ENCODE data around the gene ACTR1B.

The ACTR1B gene

GRCh38 chr2:97660044-97660774 lies 3.6 kb downstream of the ACTR1B start:
- Histone ChIP-seq H3K56ac (ENCODE audit: low read length) (no peak overlapping the region), H3K27ac (ENCODE audit: low read depth, low read length) (no peak overlapping the region), H2BK120ac (ENCODE audit: low read depth, low read length) (no peak overlapping the region), H3K9ac (ENCODE audit: low read length) (no peak overlapping the region), H3K23ac (ENCODE audit: low read length) (no peak overlapping the region), H2BK5ac (ENCODE audit: low read length) (no peak overlapping the region), H2AK5ac (ENCODE audit: low read length) (no peak overlapping the region), H3K79me2 (ENCODE audit: control insufficient read depth, insufficient read depth, low read length) (peaks cover 14% of the 10 kb centered on the region), H3K27me3 (ENCODE audit: insufficient read depth, low read length, poor library complexity) (no peaks in the 10 kb centered on the region), H3K4me2 (ENCODE audit: low read length) (no peak overlapping the region), H3K79me1 (ENCODE audit: low read length) (peaks cover 17% of the 10 kb centered on the region), H3K4ac (ENCODE audit: low read depth, low read length) (no peak overlapping the region), H2BK15ac (replicated peaks; ENCODE audit: low read depth) (no peak overlapping the region), H3K4me1 (ENCODE audit: control insufficient read depth, low read depth, low read length) (peaks cover 10% of the 10 kb centered on the region), H3K36me3 (ENCODE audit: control insufficient read depth, insufficient read depth, low read length) (peaks cover 2% of the 10 kb centered on the region), H4K8ac (ENCODE audit: low read depth, low read length) (no peak overlapping the region), H3K18ac (ENCODE audit: low read length) (no peak overlapping the region), H3K4me3 (ENCODE audit: low read length) (no peak overlapping the region), H4K5ac (ENCODE audit: low read length) (no peak overlapping the region)
- no CpG with 5 or more reads among the region's 20 CpGs for WGBS (ENCODE audit: extremely low coverage, insufficient coverage, low lambda C conversion rate)
- DNase-seq: no peak

- no peak for DNase-seq
- Histone ChIP-seq H4K8ac (ENCODE audit: low read depth, low read length) (no peak overlapping the region), H3K4me1 (ENCODE audit: control insufficient read depth, low read depth, low read length) (peaks cover 7% of the 10 kb centered on the region), H3K4ac (ENCODE audit: low read depth, low read length) (no peak overlapping the region), H2BK15ac (replicated peaks; ENCODE audit: low read depth) (no peak overlapping the region), H3K79me2 (ENCODE audit: control insufficient read depth, insufficient read depth, low read length) (peaks cover 14% of the 10 kb centered on the region), H3K56ac (ENCODE audit: low read length) (no peak overlapping the region), H2BK5ac (ENCODE audit: low read length) (no peak overlapping the region), H3K27me3 (ENCODE audit: insufficient read depth, low read length, poor library complexity) (no peaks in the 10 kb centered on the region), H3K79me1 (ENCODE audit: low read length) (peaks cover 17% of the 10 kb centered on the region), H4K5ac (ENCODE audit: low read length) (no peak overlapping the region), H3K4me2 (ENCODE audit: low read length) (no peak overlapping the region), H3K23ac (ENCODE audit: low read length) (no peak overlapping the region), H3K18ac (ENCODE audit: low read length) (no peak overlapping the region), H3K4me3 (ENCODE audit: low read length) (no peak overlapping the region), H3K27ac (ENCODE audit: low read depth, low read length) (no peak overlapping the region), H2BK120ac (ENCODE audit: low read depth, low read length) (no peak overlapping the region), H2AK5ac (ENCODE audit: low read length) (no peak overlapping the region), H3K9ac (ENCODE audit: low read length) (no peak overlapping the region), H3K36me3 (ENCODE audit: control insufficient read depth, insufficient read depth, low read length) (peaks cover 2% of the 10 kb centered on the region)
- WGBS (ENCODE audit: extremely low coverage, insufficient coverage, low lambda C conversion rate): no CpG with 5 or more reads among the region's 29 CpGs
Observed at GRCh38 chr2:97659256-97660043, 4.4 kb downstream of the ACTR1B start.

- Histone ChIP-seq H3K4ac (ENCODE audit: low read depth, low read length) (no peak overlapping the region), H3K4me1 (ENCODE audit: control insufficient read depth, low read depth, low read length) (peaks cover 7% of the 10 kb centered on the region), H3K79me2 (ENCODE audit: control insufficient read depth, insufficient read depth, low read length) (peaks cover 14% of the 10 kb centered on the region), H3K18ac (ENCODE audit: low read length) (no peak overlapping the region), H4K5ac (ENCODE audit: low read length) (no peak overlapping the region), H3K4me2 (ENCODE audit: low read length) (no peak overlapping the region), H3K9ac (ENCODE audit: low read length) (no peak overlapping the region), H2BK15ac (replicated peaks; ENCODE audit: low read depth) (no peak overlapping the region), H3K79me1 (ENCODE audit: low read length) (peaks cover 17% of the 10 kb centered on the region), H4K8ac (ENCODE audit: low read depth, low read length) (no peak overlapping the region), H2BK120ac (ENCODE audit: low read depth, low read length) (no peak overlapping the region), H2BK5ac (ENCODE audit: low read length) (no peak overlapping the region), H3K36me3 (ENCODE audit: control insufficient read depth, insufficient read depth, low read length) (peaks cover 2% of the 10 kb centered on the region), H3K56ac (ENCODE audit: low read length) (no peak overlapping the region), H3K27ac (ENCODE audit: low read depth, low read length) (no peak overlapping the region), H3K23ac (ENCODE audit: low read length) (no peak overlapping the region), H2AK5ac (ENCODE audit: low read length) (no peak overlapping the region), H3K27me3 (ENCODE audit: insufficient read depth, low read length, poor library complexity) (no peaks in the 10 kb centered on the region), H3K4me3 (ENCODE audit: low read length) (no peak overlapping the region)
- WGBS (ENCODE audit: extremely low coverage, insufficient coverage, low lambda C conversion rate): no CpG with 5 or more reads among the region's 13 CpGs
- no peak for DNase-seq
Observed at GRCh38 chr2:97658691-97659157, 5.1 kb downstream of the ACTR1B start.

DNA sequence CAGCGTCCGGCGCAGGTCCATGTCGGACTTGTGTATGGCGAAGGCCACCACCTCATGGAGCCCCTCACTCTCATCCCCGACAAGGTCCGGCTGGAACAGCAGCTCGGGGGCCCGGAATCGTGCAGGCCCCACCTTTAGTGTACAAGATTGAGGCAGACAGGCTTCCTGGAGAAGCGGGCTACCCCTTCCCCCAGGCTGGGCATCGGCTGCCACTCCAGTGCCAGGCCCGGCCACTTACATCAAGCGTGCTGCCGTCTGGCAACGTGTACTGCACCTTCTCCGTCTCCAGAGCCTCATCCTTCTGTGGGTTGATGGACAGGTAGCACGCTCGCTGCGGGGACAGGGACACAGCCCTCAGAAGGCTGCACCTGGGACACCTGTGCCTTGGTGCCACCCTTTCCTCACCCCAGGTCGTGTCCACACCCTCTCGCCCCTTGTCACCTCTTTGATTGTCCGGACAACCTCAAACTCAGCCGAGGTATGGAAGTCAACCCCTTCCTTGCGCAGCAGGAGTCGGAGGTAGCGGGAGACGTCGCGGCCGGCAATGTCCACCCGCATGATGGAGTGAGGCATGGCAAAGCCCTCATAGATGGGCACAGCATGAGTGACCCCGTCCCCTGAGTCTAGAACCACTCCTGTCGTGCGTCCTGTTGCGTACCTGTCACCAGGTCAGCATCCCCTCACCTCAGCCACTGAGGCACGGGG lies 5.7 kb downstream of the ACTR1B start:
- H2BK120ac ChIP-seq (ENCODE audit: low read depth, low read length): no peak overlapping the region
- no peak overlapping the region for H3K56ac ChIP-seq (ENCODE audit: low read length)
- H3K27ac ChIP-seq (ENCODE audit: low read depth, low read length): no peak overlapping the region
- no peak overlapping the region for H4K5ac ChIP-seq (ENCODE audit: low read length)
- no peak overlapping the region for H2BK15ac ChIP-seq (replicated peaks; ENCODE audit: low read depth)
- H3K23ac ChIP-seq (ENCODE audit: low read length): no peak overlapping the region
- H4K8ac ChIP-seq (ENCODE audit: low read depth, low read length): no peak overlapping the region
- H3K9ac ChIP-seq (ENCODE audit: low read length): no peak overlapping the region
- no CpG with 5 or more reads among the region's 37 CpGs for WGBS (ENCODE audit: extremely low coverage, insufficient coverage, low lambda C conversion rate)
- H2BK5ac ChIP-seq (ENCODE audit: low read length): no peak overlapping the region
- no peak overlapping the region for H3K4me2 ChIP-seq (ENCODE audit: low read length)
- no peak overlapping the region for H2AK5ac ChIP-seq (ENCODE audit: low read length)
- H3K4me1 ChIP-seq (ENCODE audit: control insufficient read depth, low read depth, low read length): peaks cover 7% of the 10 kb centered on the region
- H3K27me3 ChIP-seq (ENCODE audit: insufficient read depth, low read length, poor library complexity): no peaks in the 10 kb centered on the region
- peaks cover 2% of the 10 kb centered on the region for H3K36me3 ChIP-seq (ENCODE audit: control insufficient read depth, insufficient read depth, low read length)
- H3K18ac ChIP-seq (ENCODE audit: low read length): no peak overlapping the region
- DNase-seq: no peak
- peaks cover 15% of the 10 kb centered on the region for H3K79me1 ChIP-seq (ENCODE audit: low read length)
- H3K79me2 ChIP-seq (ENCODE audit: control insufficient read depth, insufficient read depth, low read length): peaks cover 14% of the 10 kb centered on the region
- H3K4me3 ChIP-seq (ENCODE audit: low read length): no peak overlapping the region
- no peak overlapping the region for H3K4ac ChIP-seq (ENCODE audit: low read depth, low read length)

DNA sequence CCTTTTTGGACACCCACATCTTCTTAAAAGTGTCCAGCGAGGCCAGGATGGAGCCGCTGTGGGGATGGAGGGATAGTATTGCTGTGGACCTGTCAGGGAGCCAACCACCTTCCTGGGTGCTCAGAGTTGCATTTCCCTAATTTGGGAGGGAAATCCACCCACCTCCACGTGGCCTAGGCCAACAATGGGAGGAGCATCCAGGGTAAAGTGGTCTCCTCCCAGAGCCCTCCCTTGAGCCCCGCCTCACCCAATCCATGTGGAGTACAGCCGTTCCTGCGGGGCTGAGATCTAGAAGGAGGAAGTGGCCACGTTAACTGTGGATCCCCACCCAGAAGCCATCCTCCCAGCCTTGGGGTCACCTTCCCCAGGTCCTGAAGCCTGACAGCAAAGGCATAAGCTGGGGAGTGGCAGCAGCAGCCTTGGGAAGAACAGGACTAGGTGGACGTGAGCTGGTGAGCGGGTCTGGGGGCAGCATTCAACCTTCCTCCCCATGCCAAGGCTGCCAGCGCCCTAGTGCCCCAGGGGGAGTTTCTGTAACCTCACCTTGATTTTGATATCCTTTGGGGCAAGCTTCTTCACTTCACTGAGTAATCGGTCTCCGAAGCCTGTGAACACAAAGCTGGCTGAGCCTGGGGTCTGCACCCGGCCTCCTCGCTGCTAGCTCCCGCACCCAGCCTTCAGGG lies 6.8 kb downstream of the ACTR1B start:
- DNase-seq: peak; percentile 33
- no peak overlapping the region for H2BK5ac ChIP-seq (ENCODE audit: low read length)
- no peak overlapping the region for H3K9ac ChIP-seq (ENCODE audit: low read length)
- no peak overlapping the region for H3K23ac ChIP-seq (ENCODE audit: low read length)
- H3K27ac ChIP-seq (ENCODE audit: low read depth, low read length): no peak overlapping the region
- no peak overlapping the region for H3K4me3 ChIP-seq (ENCODE audit: low read length)
- no peak overlapping the region for H3K4ac ChIP-seq (ENCODE audit: low read depth, low read length)
- H2BK120ac ChIP-seq (ENCODE audit: low read depth, low read length): no peak overlapping the region
- no peak overlapping the region for H3K18ac ChIP-seq (ENCODE audit: low read length)
- no peak overlapping the region for H3K56ac ChIP-seq (ENCODE audit: low read length)
- no peak overlapping the region for H2BK15ac ChIP-seq (replicated peaks; ENCODE audit: low read depth)
- no peak overlapping the region for H3K4me2 ChIP-seq (ENCODE audit: low read length)
- no CpG with 5 or more reads among the region's 15 CpGs for WGBS (ENCODE audit: extremely low coverage, insufficient coverage, low lambda C conversion rate)
- no peak overlapping the region for H4K5ac ChIP-seq (ENCODE audit: low read length)
- no peak overlapping the region for H2AK5ac ChIP-seq (ENCODE audit: low read length)
- H3K27me3 ChIP-seq (ENCODE audit: insufficient read depth, low read length, poor library complexity): no peaks in the 10 kb centered on the region
- H3K79me2 ChIP-seq (ENCODE audit: control insufficient read depth, insufficient read depth, low read length): peaks cover 10% of the 10 kb centered on the region
- no peak overlapping the region for H4K8ac ChIP-seq (ENCODE audit: low read depth, low read length)
- H3K36me3 ChIP-seq (ENCODE audit: control insufficient read depth, insufficient read depth, low read length): peaks cover 2% of the 10 kb centered on the region
- peaks cover 13% of the 10 kb centered on the region for H3K79me1 ChIP-seq (ENCODE audit: low read length)
- peaks cover 4% of the 10 kb centered on the region for H3K4me1 ChIP-seq (ENCODE audit: control insufficient read depth, low read depth, low read length)
